GM12801 (cell line): ENCODE measurements around the gene EPG5.

Source experiments
- CTCF ChIP-seq: IDR thresholded peaks from one replicate; pipeline ENCODE4 v1.5.1; 2011; ENCODE audit warnings: control low read depth; ENCODE audit not compliant: insufficient read length; ENCODE audit errors: extremely low read depth

EPG5 gene

GRCh38 chr18:45876161-45876560, 91.0 kb downstream of the EPG5 start:
- no peak for TF ChIP-seq CTCF

DNA sequence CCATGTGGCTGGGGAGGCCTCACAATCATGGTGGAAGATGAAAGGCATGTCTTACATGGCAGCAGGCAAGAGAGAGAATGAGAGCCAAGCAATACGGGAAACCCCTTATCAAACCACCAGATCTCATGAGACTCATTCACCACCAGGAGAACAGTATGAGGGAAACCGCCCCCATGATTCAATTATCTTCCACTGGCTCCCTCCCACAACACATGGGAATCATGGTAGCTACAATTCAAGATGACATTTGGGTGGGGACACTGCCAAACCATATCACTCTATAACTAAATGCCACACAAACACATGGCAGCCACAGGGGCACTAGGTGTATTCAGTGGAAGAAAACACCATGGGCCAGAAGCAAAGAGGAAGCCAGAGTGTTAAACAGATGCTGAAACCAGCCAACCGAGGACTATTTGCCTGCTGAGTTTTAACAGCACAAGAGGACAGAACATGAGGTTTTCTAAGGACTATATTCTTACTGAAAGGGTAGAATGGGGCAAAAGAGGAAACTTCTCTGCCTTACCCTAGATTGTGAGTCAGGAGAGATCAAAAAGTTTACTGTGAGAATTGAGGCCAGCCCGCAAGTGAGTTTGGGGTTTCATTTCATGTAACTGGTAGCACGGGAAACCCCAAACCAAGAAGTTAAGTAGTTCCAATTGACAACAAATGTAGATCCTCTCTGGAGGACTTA, 92.5 kb downstream of the EPG5 start:
- no peak for TF ChIP-seq CTCF

DNA sequence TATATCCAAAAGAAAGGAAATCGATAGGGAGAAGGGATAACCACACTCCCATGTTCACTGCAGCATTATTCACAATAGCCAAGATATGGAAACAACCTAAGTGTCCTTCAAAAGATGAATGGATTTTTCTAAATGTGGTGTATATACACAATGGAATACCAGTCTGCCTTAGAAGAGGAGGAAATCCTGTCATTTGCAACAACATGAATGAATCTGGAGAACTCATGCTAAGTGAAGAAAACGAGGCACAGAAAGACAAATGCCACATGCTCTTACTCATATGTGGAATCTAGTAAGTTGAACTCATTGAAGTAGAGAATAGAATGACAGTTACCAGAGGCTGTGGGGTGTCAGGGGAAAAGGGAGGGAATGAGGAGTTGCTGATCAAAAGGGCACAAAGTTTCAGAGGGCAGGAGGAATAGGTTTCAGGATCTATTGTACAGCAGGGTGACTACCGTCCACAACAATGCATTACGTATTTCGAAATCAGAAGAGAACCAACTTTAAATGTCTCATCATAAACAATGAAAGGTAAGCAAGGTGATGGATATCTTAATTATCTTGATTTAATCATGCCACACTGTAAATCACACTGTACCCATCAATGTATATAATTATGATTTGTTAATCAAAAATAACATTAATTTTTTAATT, 95.6 kb downstream of the EPG5 start:
- TF ChIP-seq CTCF = no peak

DNA sequence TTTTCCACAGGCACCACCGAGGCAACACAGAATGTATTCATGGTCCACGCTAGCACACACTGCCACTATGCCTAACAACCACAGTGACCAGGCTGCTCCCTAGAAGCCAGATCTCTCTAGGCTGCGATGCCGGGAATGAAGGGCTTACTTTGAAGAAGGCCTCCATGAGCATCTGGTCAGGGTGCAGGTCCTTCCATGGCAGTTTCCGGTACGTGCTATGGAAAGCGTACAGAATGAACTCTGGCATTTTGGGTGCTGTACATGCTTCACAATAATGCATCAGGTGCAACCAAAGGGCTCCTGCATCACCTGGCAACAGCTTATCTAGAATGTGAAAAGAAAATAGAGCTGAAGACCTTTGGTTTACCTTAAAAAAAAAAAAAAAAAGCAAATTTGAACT, 96.7 kb downstream of the EPG5 start:
- TF ChIP-seq CTCF = no peak

DNA sequence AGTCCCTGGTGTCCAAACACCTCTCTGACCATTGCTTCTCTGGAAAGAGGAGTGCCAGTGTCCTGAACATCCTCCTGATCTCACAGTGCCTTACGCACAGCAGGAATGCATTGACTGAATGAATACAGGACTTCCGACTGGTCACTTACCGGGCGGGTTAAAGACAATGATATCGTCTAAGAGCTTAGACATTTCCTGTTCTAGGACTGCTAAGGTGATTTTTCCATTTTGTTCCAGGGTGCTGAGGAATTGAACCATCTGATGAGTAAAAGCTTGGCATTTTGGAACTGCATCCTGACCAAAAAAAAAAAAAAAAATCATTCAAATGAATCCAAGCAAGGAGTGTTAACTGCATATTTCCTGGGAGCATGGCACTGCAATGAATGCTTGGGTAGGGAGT, 101.7 kb downstream of the EPG5 start:
- TF ChIP-seq CTCF = no peak

DNA sequence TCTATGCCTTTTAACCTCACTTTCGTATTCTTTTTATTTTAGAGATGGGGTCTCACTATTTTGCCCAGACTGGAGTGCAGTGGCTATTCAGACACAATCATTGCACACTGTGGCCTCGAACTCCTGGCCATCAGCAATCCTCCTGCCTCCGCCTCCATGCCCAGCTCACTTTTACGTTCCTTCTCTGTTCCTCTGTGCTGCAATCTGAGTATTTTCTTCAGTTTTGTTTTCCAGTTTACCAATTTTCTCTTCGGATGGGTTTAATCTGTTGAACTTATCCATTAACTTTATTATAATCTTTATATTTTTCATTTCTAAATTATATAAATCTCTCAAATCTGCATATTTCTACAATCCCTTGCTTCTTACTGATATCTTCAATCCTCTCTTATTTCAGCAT, 103.0 kb downstream of the EPG5 start:
- TF ChIP-seq CTCF = no peak

DNA sequence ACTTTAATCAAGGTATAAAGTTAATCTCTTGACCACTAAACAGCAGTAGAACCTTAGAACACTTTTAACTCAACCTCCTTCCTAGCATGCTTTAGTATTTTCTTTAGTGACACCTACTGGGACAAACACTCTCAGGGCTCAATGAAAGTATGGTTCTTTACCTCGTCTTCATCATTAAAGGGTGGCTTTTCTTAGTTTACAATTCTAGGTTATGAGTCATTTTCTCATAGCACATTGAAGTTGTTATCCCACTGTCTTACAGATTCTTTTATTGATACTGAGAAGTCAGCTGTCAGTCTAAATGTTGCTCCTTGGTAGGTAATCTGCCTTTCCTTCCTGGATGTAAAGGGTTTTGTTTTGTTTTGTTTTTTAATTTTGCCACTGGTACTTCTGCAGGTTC, 103.7 kb downstream of the EPG5 start:
- TF ChIP-seq CTCF = no peak

- no peak for TF ChIP-seq CTCF
Measured at GRCh38 chr18:45861926-45862325, 105.2 kb downstream of the EPG5 start.
